Measurements from ENCODE around the gene AOX1.
"Not testable (repeated sequence)": the region's sequence is repeated elsewhere in the genome, so short reads cannot be mapped to it uniquely, and the experiment has no call there.

AOX1 gene

DNA sequence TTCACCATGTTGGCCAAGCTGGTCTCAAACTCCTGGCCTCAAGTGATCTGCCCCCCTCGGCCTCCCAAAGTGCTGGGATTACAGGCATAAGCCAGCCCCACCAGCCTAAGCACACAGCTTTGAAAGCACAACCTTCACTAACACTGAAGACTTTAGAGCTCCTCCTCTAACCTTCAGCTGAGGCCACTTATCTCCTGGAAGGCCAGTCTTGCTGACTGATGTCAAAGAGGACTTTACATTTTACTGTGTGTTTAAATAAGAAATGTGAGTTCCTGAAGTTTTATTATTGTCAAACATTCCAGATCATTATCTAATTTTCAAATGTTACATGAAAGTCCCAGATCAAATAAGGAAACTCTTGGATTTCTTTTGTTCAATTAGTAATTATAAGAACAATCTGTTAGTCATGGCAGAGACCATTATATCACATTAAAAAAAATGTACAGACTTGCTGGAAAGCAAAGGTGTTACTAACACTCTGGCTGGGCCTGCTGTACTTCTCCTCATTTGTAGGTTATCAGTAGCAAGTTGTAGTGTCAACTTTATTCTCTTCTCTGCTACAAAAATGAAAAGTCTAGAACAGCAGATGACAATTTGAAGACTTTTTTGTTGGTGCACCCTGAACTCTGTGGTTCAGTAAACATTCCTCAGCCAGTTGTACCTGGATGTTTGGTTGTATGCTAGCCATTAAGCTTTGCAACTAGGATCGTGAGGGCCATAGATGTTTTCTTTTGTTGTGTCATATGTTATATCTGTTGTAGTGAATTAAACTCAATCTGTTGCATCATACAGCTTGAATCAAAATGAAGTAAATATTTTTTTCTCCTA, 80.0 kb downstream of the AOX1 start:
- DNase-seq (ENCODE audit: low spot score), result no peak

DNA sequence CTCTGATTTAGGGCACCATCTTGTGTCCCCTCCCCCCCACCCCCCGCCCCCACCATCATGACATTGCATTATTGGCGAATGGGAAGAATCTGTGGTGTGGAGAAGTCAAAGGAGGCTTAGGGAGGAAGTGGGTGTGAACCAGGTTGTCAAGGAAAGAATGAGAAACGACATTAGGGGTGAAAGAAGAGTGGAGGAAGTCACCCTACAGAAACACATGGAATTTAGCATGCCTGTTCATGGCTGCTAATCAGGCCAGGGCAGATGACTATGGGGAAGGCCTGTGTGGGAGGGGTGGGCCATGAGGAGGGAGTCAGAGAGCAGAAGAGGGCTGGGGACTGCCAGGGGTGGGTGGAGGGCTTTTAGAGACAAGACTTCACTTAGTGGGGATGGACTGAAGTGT, 81.6 kb downstream of the AOX1 start:
- no peak for DNase-seq (ENCODE audit: low spot score)

DNA sequence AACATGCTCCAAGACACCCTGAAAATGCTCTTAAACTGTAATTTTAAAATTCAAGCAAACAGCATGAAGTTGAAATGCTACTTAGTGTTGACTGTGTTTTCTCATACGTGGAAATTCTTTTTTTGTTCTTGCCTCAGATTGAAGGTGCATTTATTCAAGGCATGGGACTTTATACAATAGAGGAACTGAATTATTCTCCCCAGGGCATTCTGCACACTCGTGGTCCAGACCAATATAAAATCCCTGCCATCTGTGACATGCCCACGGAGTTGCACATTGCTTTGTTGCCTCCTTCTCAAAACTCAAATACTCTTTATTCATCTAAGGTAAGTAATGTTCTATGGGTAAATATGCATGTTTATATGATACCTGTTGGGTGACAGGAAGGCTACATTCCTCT, 82.7 kb downstream of the AOX1 start:
- DNase-seq (ENCODE audit: low spot score), result no peak

GRCh38 chr2:200669308-200669707, 83.5 kb downstream of the AOX1 start:
- no peak for DNase-seq (ENCODE audit: low spot score)

- DNase-seq (ENCODE audit: low spot score), result no peak
These were observed 84.5 kb downstream of the AOX1 start for GRCh38 chr2:200670313-200670712.

- no peak for DNase-seq (ENCODE audit: low spot score)
These were observed 84.9 kb downstream of the AOX1 start for GRCh38 chr2:200670751-200671150.

GRCh38 chr2:200673191-200673590, 87.4 kb downstream of the AOX1 start:
- no peak for DNase-seq (ENCODE audit: low spot score)

- DNase-seq (ENCODE audit: low spot score), result no peak
These were observed 89.0 kb downstream of the AOX1 start for GRCh38 chr2:200674837-200675236.

DNA sequence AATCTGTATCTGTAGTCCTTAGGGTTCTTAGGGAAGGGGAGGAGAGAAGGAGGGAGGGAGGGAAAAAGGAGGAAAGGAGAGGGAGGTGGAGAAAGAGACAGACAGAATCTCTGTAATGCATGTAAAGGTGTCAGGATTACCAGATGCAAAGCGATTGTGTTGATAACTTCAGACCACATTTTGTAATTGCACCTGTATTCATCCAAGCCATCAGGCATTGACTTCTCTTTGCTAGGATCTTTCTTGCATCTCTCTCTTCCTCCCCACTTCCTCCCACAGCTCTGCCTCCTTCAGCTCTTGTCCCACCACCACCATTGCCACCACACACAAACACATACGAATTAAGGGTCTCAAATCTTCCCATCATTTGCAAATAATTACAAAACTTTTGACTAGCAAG, 91.4 kb downstream of the AOX1 start:
- DNase-seq (ENCODE audit: low spot score), result no peak

- DNase-seq (ENCODE audit: low spot score), result no peak
These were observed 92.1 kb downstream of the AOX1 start for GRCh38 chr2:200677721-200678532.

DNA sequence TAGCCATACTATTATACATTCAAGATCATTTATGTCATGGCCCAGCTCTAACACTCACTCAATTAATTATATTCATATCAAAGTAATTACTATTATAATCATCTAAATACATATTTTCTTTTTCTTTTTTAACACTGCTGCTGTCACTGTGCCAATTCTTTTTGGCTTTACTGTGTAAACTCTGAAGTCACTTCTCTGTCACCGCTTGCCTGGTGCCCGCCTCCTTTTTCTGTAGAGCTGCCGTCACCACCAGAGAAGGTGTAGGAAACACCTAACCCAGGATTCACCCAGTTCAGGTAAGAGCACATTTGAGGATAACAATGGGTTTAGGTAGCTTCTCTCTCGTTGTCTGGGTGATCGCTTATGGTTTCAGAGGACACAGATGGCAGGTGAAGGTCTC, 93.3 kb downstream of the AOX1 start:
- DNase-seq (ENCODE audit: low spot score), result no peak

DNA sequence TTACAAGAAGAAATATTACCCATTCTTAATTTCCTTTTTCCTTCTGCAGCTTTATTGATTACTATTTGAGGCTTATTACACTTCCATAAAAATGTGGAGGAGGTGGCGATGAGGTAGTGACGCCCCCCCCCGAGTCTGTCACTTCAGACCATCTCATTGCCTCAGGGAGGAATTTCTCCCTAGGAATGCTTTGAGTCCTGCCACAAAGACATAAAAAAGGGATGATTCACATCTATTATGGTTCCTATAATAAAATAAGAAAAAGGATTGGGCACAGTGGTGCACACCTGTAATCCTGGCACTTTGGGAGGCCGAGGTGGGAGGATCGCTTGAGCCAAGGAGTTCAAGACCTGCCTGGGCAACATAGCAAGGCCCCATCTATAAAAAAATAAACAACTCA, 93.7 kb downstream of the AOX1 start:
- no peak for DNase-seq (ENCODE audit: low spot score)

DNA sequence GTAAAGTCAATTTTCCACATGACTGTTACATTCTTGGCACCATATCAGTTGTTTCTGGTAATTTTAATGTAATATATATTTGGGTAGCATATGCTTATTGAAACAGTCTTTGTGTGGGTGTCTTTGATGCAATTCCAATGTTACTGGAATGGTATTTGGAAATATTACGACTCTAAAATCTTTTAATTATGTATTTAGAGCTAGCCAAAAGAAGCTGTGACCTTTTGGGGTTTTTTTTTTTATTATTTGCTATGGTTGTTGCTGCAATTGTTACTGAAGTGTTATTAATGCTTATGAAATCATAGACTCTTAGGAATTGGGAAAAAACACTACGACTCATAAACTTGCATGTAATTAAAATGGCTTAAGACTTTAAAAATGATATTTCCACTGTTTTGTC, 95.9 kb downstream of the AOX1 start:
- DNase-seq (ENCODE audit: low spot score), result no peak

- DNase-seq (ENCODE audit: low spot score), result not testable (repeated sequence)
These were observed 96.6 kb downstream of the AOX1 start for GRCh38 chr2:200682407-200682806.

DNA sequence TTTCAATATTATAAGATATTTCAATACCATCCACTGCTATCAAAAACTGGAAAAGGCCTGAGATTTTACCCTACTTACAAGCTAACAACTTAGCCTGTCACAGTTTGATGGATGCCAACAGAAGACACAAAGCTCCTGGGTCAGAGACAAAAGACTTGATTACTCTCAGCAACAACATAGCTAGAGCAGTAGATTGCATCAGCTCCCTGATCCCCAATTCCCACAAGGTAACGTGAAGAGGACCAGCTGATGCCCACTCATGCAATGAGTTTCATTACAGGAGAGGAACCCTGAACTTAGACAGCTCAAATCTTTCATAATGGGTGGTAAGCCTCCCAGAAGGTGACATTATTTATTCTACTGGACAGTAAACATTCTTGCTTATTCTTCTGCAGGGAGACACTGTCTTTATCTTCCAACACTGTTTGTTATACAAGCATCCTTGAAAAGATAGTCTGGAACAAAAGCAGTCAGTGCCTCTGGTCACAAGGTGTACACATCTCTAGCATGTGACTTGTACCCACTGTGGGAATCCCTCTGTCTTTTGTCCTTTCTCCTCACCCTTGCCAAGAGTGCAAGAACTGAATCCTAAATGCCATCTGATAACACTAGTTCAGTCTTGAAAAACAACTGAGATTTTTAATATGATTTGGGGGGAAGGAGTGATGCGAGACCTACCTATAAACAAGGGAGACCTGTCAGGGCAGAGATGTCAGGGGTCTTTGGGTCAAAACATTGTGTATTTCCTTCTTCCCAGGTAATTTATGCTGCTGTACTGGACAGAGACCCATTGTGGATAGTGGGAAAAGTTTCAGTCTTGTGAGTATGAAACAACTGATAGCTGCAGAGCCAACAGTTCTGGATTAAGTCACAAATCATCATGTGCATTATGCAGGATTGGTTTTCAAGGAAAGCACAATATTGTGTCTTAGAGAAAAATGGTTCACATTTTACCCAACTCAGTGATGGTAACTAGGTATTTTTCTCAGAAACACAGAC, 102.4 kb downstream of the AOX1 start:
- DNase-seq (ENCODE audit: low spot score), result peak; percentile 31

DNA sequence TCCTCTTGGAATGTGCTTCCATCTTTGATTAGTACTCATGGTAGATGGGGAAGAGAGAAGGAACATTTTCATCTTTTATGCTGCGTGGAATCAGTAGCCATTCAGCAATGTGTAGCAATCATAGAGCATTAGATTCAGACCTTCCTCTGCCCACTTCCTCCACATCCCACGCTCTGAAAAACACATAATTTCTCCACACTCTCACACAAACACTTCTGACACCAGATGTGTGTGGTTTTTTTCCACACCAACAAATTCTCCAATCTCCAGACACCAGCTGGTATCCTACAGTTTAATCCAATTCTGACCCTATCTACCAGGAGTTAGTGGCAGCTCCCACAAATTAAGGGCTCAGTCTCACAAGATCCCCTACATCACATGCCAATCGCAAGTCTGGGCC, 103.3 kb downstream of the AOX1 start:
- no peak for DNase-seq (ENCODE audit: low spot score)

DNA sequence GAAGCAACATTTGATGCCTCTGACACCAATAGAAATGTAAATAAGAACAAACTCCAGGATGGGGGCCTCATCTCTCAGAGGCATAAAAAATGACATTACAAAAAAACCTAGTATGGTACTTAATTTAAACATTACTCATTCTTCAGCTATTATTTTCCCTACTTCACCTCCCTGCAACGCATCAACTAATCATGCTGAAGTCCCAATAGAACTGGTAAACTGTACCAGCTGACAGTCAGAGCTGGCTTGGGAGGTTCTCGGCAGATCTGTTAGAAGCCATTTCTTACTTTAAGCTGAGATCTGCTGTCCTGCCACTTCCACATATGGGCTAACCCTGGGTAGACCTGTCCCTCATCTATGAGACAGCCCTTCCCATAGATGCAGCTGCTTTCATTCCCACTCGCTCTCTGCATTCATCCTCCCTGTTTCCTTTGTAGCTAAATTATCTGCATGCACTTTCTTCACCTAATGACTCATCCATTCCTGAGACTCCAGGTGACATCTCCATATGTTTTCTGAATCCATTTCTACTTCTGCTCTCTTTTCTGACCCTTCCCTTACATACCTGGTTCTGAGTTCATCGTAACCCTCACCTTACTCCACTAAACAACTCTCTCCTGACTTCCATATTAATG, 108.1 kb downstream of the AOX1 start:
- DNase-seq (ENCODE audit: low spot score), result no peak

- DNase-seq (ENCODE audit: low spot score), result no peak
These were observed 109.4 kb downstream of the AOX1 start for GRCh38 chr2:200695191-200695590.

DNA sequence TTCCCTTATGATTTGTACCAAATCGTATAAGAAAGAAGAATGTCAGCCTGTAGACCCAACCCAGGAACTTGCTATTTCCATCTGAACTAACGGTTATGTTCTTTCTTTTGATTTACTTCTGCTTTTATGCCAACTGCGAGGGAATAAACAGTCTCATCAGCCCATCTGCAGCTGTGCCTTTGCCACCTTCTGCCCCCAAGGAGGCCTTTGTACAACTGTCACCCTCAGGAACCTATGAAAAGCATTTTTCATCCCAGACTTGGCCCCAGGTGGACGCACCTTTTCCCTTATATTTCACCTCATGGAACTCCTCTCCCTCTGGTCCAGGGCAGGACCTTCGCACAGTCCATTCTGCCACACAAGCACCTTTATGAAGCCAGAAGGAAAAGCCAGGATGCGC, 109.8 kb downstream of the AOX1 start:
- DNase-seq (ENCODE audit: low spot score), result no peak

GRCh38 chr2:200698217-200698616, 112.4 kb downstream of the AOX1 start:
- no peak for DNase-seq (ENCODE audit: low spot score)

DNA sequence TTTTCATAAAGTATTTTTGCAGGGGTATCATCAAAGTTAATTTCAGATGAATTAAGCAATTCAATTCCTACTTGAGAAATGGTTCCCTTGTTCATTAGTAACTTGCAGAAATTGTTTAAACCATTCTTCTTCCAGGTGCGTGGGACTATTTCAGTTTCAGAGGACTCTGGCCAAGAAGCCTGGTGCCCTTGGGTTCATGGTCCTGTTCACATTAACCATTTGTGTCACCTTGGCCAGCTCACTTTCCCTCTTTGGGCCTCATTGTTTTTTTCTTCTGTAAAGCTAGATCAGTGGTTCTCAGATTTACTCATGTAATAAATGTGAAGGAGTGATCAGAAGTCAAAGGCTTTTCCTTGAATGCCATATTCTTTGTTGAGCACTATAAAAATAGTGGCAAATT, 113.5 kb downstream of the AOX1 start:
- no peak for DNase-seq (ENCODE audit: low spot score)

DNA sequence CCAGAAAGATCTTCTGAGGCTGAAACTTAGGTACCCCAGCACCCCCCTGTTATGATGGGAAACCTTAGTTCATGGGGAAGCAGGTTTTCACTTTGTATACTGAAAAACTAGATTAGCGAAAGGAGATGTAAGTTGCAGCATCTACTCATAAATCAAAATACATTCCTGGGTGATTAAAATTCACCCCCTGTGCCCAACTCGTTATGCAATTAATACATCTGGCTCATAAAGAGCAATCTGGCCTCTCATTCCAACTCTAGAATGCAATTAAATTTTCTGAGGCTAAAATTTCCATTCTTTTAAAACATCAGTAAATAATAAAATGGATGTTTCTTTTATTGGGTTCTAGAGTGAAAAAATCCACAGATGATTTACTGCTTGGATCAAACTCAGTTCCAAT, 115.0 kb downstream of the AOX1 start:
- DNase-seq (ENCODE audit: low spot score), result no peak

All from globus pallidus (tissue), 1 donor.